H9 (cell line): ENCODE measurements around the gene ELMO2. TPM values are rescaled to one million over a fixed set of nuclear protein-coding genes. Genes with fewer than 3 reads are reported as not detected.

Experiments
- DNase-seq: peaks from one replicate; pipeline ENCODE4 v3.0.0-alpha.2; 2017
- H2AFZ ChIP-seq: one replicate; pipeline ENCODE4 v1.6.1; 2013; ENCODE audit warnings: mild to moderate bottlenecking, low read length, control low read depth, moderate library complexity
- H2AK5ac ChIP-seq: 2 replicates; pipeline ENCODE4 v1.6.1; 2013; ENCODE audit warnings: low read length, control low read depth, mixed read lengths; ENCODE audit not compliant: insufficient read length
- H2BK120ac ChIP-seq: one replicate; pipeline ENCODE4 v1.6.1; 2013; ENCODE audit warnings: low read depth, mild to moderate bottlenecking, low read length, control low read depth, inconsistent platforms; ENCODE audit not compliant: poor library complexity, severe bottlenecking
- H2BK12ac ChIP-seq: 2 replicates; pipeline ENCODE4 v1.6.1; 2013; ENCODE audit warnings: low read length, control low read depth, mixed read lengths, low read depth; ENCODE audit not compliant: insufficient read length
- H2BK15ac ChIP-seq: 2 replicates; pipeline ENCODE4 v1.6.1; 2013; ENCODE audit warnings: low read depth, low read length, control low read depth
- H2BK20ac ChIP-seq: one replicate; pipeline ENCODE4 v1.6.1; 2013; ENCODE audit warnings: low read depth, mild to moderate bottlenecking, low read length, control low read depth, inconsistent platforms; ENCODE audit not compliant: poor library complexity, severe bottlenecking
- H2BK5ac ChIP-seq: 2 replicates; pipeline ENCODE4 v1.6.1; 2013; ENCODE audit warnings: low read length, control low read depth, mixed read lengths; ENCODE audit not compliant: insufficient read length
- H3K14ac ChIP-seq: 2 replicates; pipeline ENCODE4 v1.6.1; 2013; ENCODE audit warnings: low read length, control low read depth; ENCODE audit not compliant: insufficient read depth
- H3K18ac ChIP-seq: 2 replicates; pipeline ENCODE4 v1.6.1; 2013; ENCODE audit warnings: low read depth, mild to moderate bottlenecking, mixed read lengths, low read length, control low read depth; ENCODE audit not compliant: insufficient read length
- H3K23ac ChIP-seq: 2 replicates; pipeline ENCODE4 v1.6.1; 2013; ENCODE audit warnings: low read length, control low read depth, mixed read lengths, low read depth; ENCODE audit not compliant: insufficient read length
- H3K23me2 ChIP-seq: 2 replicates; pipeline ENCODE4 v1.6.1; 2013; ENCODE audit warnings: low read depth, mild to moderate bottlenecking, mixed read lengths, low read length, control low read depth; ENCODE audit not compliant: insufficient read length, poor library complexity, severe bottlenecking
- H3K27ac ChIP-seq: 2 replicates; pipeline ENCODE4 v1.5.1; 2013; ENCODE audit warnings: low read length, control low read depth, mixed read lengths, low read depth; ENCODE audit not compliant: insufficient read length
- H3K27me3 ChIP-seq: 2 replicates; pipeline ENCODE4 v1.6.1; 2013; ENCODE audit warnings: low read length, control low read depth, inconsistent platforms; ENCODE audit not compliant: insufficient read depth
- H3K4ac ChIP-seq: 2 replicates; pipeline ENCODE4 v1.6.1; 2013; ENCODE audit warnings: low read depth, mild to moderate bottlenecking, control low read depth, inconsistent platforms, low read length, moderate library complexity
- H3K4me1 ChIP-seq: 2 replicates; pipeline ENCODE4 v1.6.1; 2013; ENCODE audit warnings: low read length, control low read depth, inconsistent platforms; ENCODE audit not compliant: insufficient read depth
- H3K4me2 ChIP-seq: 2 replicates; pipeline ENCODE4 v1.6.1; 2013; ENCODE audit warnings: low read length, control low read depth, mixed read lengths; ENCODE audit not compliant: insufficient read length, insufficient read depth
- H3K56ac ChIP-seq: 2 replicates; pipeline ENCODE4 v1.6.1; 2013; ENCODE audit warnings: low read depth, mild to moderate bottlenecking, mixed read lengths, low read length, control low read depth; ENCODE audit not compliant: insufficient read length
- H3K79me1 ChIP-seq: 2 replicates; pipeline ENCODE4 v1.6.1; 2013; ENCODE audit warnings: low read depth, mild to moderate bottlenecking, moderate library complexity, low read length, control low read depth, inconsistent platforms; ENCODE audit not compliant: insufficient read depth, poor library complexity, severe bottlenecking
- H3K79me2 ChIP-seq: 2 replicates; pipeline ENCODE4 v1.6.1; 2013; ENCODE audit warnings: low read length, control low read depth, inconsistent platforms; ENCODE audit not compliant: insufficient read depth
- H3K9ac ChIP-seq: 2 replicates; pipeline ENCODE4 v1.6.1; 2013; ENCODE audit warnings: low read length, control low read depth, mixed read lengths; ENCODE audit not compliant: insufficient read length; ENCODE audit errors: extremely low read depth
- H3K9me3 ChIP-seq: one replicate; pipeline ENCODE4 v1.6.1; 2013; ENCODE audit warnings: low read depth, low read length, inconsistent platforms; ENCODE audit not compliant: control insufficient read depth
- H3T11ph ChIP-seq: one replicate; pipeline ENCODE4 v1.6.1; 2013; ENCODE audit warnings: mild to moderate bottlenecking, low read length, control low read depth, inconsistent platforms
- H4K20me1 ChIP-seq: one replicate; pipeline ENCODE4 v1.6.1; 2013; ENCODE audit not compliant: control insufficient read depth, insufficient read length, insufficient read depth
- H4K5ac ChIP-seq: 2 replicates; pipeline ENCODE4 v1.6.1; 2013; ENCODE audit warnings: low read depth, mild to moderate bottlenecking, mixed read lengths, low read length, control low read depth; ENCODE audit not compliant: insufficient read length
- H4K8ac ChIP-seq: replicated peaks from 2 replicates; pipeline ENCODE4 v1.6.1; 2013; ENCODE audit warnings: low read length, control low read depth, mixed read lengths, low read depth; ENCODE audit not compliant: insufficient read length
- H4K91ac ChIP-seq: 2 replicates; pipeline ENCODE4 v1.6.1; 2013; ENCODE audit warnings: low read depth, mild to moderate bottlenecking, moderate library complexity, mixed read lengths, low read length, control low read depth; ENCODE audit not compliant: insufficient read length
- H3K27ac Mint-ChIP-seq, 3 experiments: 2 replicates in 2 of 3; 3 replicates in 1 of 3; pipeline ENCODE4 v1.8.0; 2020 to 2021; ENCODE audit warnings: mixed read lengths in 3 of 3, mild to moderate bottlenecking in 1 of 3, moderate library complexity in 1 of 3
- H3K27me3 Mint-ChIP-seq: 2 replicates; pipeline ENCODE4 v1.8.0; 2021; ENCODE audit warnings: low read depth, mild to moderate bottlenecking, moderate library complexity, mixed read lengths
- H3K36me3 Mint-ChIP-seq, 3 experiments: 2 replicates in 2 of 3; 3 replicates in 1 of 3; pipeline ENCODE4 v1.8.0; 2020 to 2021; ENCODE audit warnings: low read depth in 3 of 3, mixed read lengths in 3 of 3; ENCODE audit not compliant: insufficient read depth in 1 of 3
- H3K4me1 Mint-ChIP-seq, 2 experiments: 2 replicates each; pipeline ENCODE4 v1.8.0; 2020; ENCODE audit warnings: mixed read lengths in 2 of 2
- H3K4me3 Mint-ChIP-seq, 2 experiments: 2 replicates in 1 of 2; 3 replicates in 1 of 2; pipeline ENCODE4 v1.8.0; 2020 to 2021; ENCODE audit warnings: mild to moderate bottlenecking in 2 of 2, mixed read lengths in 2 of 2, moderate library complexity in 1 of 2
- H3K9me3 Mint-ChIP-seq, 2 experiments: 2 replicates in 1 of 2; 3 replicates in 1 of 2; pipeline ENCODE4 v1.8.0; 2020; ENCODE audit warnings: mild to moderate bottlenecking in 2 of 2, mixed read lengths in 2 of 2, moderate library complexity in 1 of 2
- WGBS: extraction: QIAGEN DNeasy Blood & Tissue Kit; methylation state at CpG from one replicate; pipeline ENCODE4 v1.1.7; 2013; ENCODE audit warnings: missing lambda C conversion rate, low lambda C conversion rate, mixed read lengths; ENCODE audit not compliant: insufficient read length; ENCODE audit errors: extremely low coverage; 5-methylcytosine and 5-hydroxymethylcytosine counted together
- total RNA-seq: library from RNA; stranded (reverse); gene quantifications from 2 replicates; pipeline ENCODE4 v1.2.1, GENCODE V29; 2021
- TF ChIP-seq, protein P1 (sequence below): fragments of 200-600 bp; sonication (generic); conservative IDR thresholded peaks from 3 replicates; pipeline ENCODE4 v1.8.0; 2021; ENCODE audit warnings: antibody characterized with exemption, mild to moderate bottlenecking

The ELMO2 gene
- total RNA-seq, 1 experiment from 2014 or later = 32.5 TPM

DNA sequence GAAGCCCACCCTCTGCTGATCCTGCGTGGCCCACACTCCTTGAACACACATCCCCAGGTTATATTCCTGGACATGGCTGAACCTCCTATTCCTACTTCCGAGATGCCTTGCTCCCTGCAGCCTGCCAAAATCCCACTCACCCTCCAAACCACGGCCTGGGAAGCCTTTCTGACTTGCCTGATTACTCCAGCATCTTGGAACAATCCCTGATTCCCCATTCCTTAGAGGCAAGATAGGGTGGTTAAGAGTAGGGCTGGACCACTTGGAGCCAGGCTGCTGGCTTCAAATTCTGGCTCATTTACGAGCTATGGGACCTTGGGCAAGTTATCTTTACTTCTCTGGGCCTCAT is 52.2 kb downstream of the ELMO2 start:
- peaks cover 20 to 21% of the 10 kb centered on the region in 2 experiments for H3K4me1 Mint-ChIP-seq
- H3K4ac ChIP-seq = no peak overlapping the region
- H3K27me3 ChIP-seq = no peaks in the 10 kb centered on the region
- H3K56ac ChIP-seq = no peak overlapping the region
- H3K18ac ChIP-seq = no peak overlapping the region
- no peaks in the 10 kb centered on the region for H4K20me1 ChIP-seq
- H4K91ac ChIP-seq = no peak overlapping the region
- WGBS = no CpG with 5 or more reads among the region's 4 CpGs
- H4K5ac ChIP-seq = no peak overlapping the region
- no peak overlapping the region; a peak in 1 of 7 replicates for H3K27ac Mint-ChIP-seq
- DNase-seq = no peak
- H3K14ac ChIP-seq = no peak overlapping the region
- no peak overlapping the region for H2BK15ac ChIP-seq
- H3K79me1 ChIP-seq = no peaks in the 10 kb centered on the region
- no peaks in the 10 kb centered on the region for H3K9me3 Mint-ChIP-seq
- peaks cover 11 to 58% (median 45%) of the 10 kb centered on the region in 3 experiments for H3K36me3 Mint-ChIP-seq
- TF ChIP-seq, protein P1, sequence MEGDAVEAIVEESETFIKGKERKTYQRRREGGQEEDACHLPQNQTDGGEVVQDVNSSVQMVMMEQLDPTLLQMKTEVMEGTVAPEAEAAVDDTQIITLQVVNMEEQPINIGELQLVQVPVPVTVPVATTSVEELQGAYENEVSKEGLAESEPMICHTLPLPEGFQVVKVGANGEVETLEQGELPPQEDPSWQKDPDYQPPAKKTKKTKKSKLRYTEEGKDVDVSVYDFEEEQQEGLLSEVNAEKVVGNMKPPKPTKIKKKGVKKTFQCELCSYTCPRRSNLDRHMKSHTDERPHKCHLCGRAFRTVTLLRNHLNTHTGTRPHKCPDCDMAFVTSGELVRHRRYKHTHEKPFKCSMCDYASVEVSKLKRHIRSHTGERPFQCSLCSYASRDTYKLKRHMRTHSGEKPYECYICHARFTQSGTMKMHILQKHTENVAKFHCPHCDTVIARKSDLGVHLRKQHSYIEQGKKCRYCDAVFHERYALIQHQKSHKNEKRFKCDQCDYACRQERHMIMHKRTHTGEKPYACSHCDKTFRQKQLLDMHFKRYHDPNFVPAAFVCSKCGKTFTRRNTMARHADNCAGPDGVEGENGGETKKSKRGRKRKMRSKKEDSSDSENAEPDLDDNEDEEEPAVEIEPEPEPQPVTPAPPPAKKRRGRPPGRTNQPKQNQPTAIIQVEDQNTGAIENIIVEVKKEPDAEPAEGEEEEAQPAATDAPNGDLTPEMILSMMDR = no peak
- H3K9ac ChIP-seq = no peak overlapping the region
- H2BK5ac ChIP-seq = no peak overlapping the region
- H2BK12ac ChIP-seq = no peak overlapping the region
- H2AK5ac ChIP-seq = no peak overlapping the region
- H4K8ac ChIP-seq = no peak overlapping the region
- no peaks in the 10 kb centered on the region for H3K23me2 ChIP-seq
- no peak overlapping the region for H3K4me3 Mint-ChIP-seq
- H3K23ac ChIP-seq = no peak overlapping the region
- no peak overlapping the region for H3T11ph ChIP-seq
- H3K4me2 ChIP-seq = no peak overlapping the region
- no peak overlapping the region for H3K27ac ChIP-seq
- no peak overlapping the region for H2BK20ac ChIP-seq
- no peaks in the 10 kb centered on the region; the same call in 1 of the 2 replicates for H3K4me1 ChIP-seq
- no peaks in the 10 kb centered on the region for H3K79me2 ChIP-seq
- no peak overlapping the region for H2AFZ ChIP-seq
- no peak overlapping the region for H2BK120ac ChIP-seq
- H3K27me3 Mint-ChIP-seq = no peaks in the 10 kb centered on the region
- no peaks in the 10 kb centered on the region for H3K9me3 ChIP-seq
